Ureter (tissue), 1 donor: Measurements from ENCODE around the gene FXYD6. TPM values are rescaled to one million over a fixed set of nuclear protein-coding genes. Genes with fewer than 3 reads are reported as not detected.
A peak's percentile ranks its signal among the peaks of the same experiment; 100 is the strongest.

Experiments
- DNase-seq: peaks from one replicate; pipeline ENCODE4 v3.0.0-alpha.2; 2020; ENCODE audit warnings: low spot score
- total RNA-seq: library from RNA; stranded (reverse); gene quantifications from one replicate; pipeline ENCODE4 v1.2.4, GENCODE V29; 2023
- donor health status: DM: yes; HTN: yes; CAD: no.

Gene FXYD6
- total RNA-seq, 1 donor from 2014 or later: 41.8 TPM

DNA sequence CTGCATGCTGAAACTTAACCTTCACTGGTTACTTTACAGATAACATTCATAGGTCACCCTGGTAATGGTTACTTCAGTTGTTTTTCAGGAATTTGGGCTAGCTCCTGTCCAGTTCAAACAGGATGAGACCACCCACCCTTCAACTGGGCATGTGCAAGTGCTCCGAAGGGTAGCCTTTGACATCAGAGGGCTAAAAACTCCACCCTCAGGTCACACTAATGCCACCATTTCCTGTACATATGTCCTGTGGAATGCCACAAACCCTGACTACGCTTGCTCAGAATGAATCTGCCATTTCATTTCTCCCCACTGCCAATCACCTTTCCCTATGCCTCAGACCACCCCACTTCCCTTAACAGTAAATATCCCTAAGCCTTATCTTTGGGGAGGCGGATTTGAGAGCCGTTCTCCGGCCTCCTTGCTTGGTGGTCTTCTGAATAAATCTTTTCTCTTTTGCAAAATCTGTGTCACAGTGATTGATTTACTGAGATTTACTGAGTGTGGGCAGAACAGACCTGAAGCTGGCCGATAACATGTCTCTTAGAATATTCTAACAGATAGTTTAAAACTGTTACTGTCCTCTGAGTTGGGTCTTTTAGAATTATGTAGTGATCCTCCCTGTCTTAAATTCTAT is 26.6 kb downstream of the FXYD6 start:
- DNase-seq: no peak

DNA sequence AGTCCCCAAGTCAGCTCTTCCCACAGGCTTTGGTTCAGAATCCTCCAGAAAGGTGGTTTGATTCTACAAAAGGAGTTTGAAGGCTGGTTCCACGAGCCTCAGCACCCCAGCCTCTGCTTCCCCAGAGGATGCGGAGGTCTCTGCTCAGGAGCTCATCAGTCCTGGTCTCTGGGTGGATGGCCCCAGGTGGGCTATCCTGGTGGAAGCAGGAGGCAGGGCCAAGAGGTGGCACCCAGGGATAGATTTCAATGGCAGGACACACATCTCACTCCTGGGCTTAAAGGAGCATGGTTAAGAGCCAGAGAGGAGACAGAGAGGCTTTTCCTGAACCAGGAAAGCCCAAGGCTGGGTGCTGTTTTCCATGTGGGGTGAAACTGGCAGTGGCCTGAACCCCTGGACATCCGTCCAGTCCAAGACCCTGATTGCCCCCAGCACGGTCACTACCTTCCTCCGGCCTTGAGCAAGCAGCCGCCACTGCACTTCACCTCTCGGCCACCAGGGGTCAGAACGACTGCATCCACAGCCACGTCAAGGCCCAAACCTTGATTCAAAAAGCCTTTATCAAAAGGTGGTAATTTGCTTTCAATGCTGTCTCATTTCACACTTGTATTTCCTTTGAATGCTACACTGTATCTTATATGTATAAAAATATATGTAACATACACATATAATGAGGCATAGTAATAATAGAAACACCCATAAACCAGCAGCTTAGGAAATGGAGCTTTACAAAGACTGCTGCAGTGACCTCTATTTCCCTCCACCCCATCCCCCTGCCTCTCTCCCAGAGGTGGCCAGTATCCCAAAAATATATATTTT is 32.6 kb downstream of the FXYD6 start:
- peak; percentile 90 for DNase-seq

DNA sequence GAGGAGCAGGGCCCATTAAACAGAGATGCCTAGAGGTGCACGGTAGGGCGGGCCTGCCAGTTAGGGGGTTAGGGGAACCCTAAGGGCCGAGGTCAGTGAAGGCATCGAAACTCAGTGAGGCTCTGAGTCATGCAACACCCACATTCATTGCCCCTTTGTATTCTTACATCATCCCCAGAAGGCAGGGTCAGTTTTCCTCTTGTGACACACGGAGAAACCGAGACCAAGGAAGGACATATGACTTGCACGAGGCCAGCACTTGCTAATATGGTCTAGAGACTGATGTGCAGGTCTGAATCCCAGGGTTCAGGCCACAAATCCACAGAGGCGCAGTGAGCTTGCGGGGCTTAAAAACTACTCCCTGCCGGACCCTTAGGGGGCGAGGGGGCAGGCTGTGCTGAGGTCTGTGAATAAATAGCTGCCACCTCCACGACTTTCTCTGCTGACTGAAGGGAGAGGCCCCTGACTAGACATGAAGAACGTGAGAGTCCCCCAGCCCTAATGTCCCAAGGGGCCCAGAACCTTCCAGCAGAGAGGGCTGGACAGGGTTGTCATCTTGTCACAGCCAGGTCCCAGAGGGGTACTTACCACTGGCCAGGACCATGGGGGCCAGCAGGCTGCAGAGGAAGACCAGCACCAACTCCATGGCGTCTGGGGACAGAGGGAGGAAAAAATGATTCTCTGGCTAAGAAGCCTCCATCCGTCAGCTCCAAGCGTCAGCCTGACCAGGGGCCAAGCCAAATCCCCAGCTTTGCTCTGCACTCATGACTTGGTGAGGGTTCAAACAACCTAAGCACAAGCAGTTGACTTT is 34.1 kb downstream of the FXYD6 start:
- DNase-seq: peak; percentile 41

DNA sequence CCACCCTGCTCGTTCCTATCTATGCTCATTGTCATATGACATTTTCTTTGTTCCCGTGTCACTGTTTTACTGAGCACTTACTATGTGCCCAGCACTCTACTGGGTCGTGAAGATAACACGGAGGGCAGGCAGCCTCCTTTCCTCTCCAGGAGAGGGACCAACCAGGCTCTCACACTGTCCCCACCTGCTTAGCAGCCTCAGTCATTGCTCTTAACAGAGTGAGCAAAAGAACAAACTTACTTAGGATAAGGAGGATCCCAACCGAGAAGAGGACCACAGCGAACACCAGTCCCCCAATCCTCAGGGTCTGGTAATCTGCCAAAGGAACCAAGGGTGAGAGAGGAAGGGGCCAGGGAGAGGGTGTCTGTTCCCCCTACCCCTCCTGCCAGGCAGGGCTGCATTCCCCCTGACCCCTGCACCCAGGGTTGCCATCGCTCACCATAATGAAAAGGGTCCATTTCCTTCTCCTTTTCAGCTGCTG is 34.9 kb downstream of the FXYD6 start:
- DNase-seq: peak; percentile 37

DNA sequence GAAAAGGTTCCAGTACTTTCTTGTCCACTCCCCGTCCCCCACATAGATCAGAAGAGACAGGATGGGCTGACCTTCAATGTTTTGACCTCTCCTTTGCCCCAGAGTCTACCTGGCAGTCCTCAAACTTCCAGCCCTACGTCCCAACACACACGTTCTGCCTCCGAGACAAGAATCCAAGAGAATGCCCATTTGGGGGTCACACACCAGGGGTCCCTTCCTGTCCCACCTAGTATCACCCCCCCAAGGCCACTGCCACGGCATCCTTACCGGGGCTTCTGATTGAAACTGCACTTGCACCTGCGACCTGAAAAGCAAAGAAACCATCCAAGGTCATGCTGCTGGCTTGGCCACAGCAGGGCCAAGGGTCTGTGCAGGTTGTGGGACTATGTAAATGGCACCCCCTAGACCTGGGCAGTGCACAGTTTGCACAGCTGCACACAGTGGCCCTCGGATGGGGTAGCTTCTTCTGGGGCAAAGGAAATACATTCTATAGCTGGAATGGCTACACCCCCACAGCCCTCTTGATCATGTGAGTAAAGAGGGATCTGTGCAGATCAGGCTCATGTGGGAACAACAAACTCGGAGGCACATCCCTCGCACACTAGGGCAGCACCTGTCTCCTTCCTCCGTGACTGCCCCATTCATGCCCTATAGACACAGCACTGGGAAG is 35.4 kb downstream of the FXYD6 start:
- DNase-seq: peak; percentile 29

DNA sequence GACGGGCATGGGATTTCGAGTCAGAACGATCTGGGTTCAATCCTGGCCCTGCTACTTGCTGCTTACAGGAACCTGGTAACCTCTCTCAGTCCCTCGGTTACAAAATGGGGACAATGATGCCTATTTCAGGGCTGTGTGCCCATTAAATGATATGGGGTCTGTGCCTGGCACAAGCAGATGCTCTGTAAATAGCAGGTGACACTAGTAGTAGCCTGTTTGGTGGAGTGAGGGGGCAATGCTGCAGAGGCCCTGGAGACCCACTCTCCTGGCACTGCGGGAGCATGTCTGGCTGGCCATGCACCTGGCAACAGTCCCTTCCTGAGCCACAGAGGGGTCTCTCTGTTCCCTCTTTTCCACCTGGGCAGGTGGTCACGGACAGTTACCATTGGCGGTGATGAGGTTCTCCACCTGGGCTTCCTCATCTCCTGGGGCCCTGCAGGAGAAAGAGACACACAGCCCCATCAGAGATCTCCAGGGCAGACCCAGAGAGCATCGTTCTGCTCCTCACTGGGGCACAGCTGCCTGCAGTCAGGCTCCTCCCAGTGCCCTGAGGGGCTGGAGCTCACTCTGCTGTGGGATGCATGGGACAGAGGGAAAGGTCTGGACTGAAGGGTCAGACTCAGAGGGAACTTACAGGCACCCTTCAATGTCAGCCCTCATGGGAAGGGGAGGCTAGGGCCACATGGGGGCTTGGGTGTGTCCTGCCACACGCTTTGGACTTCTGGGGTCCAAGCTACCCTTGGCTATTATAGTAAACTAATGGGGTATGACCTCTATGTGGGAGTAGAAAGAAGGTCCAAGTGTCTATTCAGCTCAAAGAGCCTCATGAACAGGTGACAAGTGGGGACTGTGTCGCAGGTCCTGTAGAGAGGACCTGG is 36.3 kb downstream of the FXYD6 start:
- DNase-seq: peak; percentile 29

DNA sequence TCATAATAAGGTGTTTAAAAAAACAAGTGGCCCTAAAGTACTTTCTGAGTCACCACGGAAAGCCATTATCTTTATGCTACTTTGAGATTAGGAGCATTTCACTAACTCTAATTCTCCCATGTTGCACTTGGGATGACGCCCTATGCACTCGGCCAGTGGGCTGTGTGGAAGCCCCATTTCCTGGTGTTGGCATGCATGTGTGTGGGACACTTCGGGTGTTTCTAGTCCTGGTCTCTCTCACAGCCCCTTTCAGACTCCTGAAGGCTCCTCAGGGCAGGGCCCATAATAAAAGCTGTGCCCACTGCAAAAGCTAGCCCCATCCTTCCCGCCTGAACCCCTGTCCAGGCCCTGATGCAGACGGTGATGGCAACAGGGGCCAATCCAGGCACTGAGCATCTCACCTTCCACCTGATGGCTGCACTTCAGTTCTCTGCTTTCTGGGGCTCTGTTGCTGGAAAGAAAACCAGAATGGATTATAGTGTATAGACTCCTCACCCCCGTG is 37.0 kb downstream of the FXYD6 start:
- no peak for DNase-seq

DNA sequence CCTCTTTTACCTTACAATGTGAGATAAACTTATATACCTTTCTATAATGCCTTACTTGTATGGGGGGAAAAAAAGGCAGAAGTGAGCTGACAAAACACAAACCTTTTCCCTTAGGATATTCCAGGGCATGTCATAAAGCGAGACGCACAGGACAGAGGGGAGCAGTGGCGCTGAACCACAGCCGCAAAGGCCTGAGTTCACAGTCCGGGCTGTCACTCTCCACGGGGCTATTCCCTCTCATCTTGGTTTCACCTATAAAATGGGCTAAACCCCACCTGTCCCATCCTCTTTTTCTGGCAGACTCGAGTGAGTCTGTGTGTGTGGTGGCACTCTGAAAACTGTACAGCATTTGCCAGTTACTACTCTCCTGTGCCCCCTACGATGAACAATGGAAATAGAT is 37.6 kb downstream of the FXYD6 start:
- peak; percentile 34 for DNase-seq

DNA sequence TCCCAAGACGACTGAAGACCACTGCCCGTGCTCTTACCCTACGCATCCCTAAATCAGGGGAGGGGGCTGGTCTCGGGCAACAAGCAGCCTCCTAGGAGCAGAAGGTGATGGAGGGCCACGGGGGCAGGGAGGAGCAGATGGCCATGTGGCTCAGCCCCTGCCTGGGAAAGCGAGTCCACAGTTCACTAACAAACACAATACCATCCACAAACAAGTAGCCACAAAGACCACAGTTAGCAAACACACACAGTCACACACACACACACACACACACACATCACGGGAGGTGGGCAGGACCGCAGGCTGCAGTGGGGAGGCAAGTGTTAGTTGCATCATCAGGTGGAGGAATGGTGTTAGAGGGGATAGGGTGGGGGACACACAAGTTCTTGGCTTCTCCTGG is 38.7 kb downstream of the FXYD6 start:
- peak; percentile 27 for DNase-seq

DNA sequence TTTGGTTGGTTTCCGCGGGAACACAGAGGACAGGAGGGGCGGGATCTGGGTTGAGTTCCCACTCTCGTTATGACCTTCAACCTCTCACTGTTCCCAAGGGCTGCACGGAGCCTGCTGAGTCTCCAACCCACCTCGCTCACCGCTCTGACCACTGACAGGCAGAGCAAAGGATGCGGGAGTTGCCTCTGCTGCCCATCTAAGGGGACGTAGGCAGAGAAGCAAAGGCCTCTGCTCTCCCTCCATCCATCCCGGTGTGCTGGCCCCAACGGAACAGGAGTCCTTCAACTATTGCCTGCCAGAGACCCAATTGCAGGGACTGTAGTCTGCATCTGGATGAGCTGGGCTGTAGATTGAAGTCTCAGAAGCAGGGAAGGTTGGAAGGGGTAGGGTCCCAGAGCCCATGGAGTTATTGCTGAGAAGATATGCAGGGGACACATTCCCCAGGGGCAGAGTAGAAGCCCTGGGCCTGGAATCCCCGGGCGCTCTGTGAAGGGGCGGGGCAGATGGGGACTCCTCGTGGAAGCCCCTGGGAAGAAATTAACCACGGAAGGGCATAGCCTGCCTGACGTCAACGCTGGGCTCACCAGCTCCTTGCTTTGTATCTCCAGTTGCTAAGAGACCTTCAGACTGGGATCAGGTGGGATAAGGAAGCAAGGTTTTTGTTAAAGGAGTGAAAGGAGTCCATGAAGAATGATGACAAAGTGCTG is 39.2 kb downstream of the FXYD6 start:
- peak; percentile 37 for DNase-seq

DNA sequence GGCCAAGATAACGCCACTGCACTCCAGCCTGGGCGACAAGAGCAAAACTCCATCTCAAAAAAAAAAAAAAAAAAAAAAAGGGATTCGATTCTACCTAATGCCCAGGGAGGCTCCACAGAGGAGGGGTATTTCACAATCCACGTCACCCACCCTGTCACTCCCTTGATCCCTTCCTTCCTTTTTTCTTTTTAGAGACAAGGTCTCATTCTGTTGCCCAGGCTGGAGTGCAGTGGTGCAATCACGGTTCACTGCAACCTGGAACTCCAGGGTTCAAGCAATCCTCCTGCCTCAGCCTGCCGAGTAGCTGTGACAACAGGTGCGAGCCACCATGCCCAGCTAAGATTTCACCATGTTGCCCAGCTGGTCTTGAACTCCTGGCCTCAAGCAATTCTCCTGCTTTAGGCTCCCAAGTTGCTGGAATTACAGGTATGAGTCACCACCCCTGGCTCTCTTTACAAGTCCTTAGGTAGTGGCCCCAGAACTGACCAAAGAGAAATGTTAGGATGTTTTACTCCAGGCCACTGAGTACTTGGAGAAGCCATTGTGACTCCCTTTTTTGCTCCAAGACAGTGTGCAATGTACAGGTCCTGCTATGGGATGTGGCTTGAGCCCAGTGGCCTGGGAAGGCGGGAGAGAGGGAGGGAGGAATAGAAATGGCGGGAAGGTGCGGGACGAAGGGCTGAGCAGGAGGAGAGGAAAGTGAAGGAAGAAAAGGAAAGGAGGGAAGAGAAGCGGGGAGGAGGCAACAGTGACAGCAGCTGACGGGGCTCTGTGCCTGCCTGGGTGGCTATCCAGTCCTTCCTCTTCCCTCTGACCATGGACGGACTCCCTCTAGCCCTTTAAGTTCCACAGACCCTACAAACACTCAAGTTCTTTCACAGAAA is 40.1 kb downstream of the FXYD6 start:
- DNase-seq: peak; percentile 39

DNA sequence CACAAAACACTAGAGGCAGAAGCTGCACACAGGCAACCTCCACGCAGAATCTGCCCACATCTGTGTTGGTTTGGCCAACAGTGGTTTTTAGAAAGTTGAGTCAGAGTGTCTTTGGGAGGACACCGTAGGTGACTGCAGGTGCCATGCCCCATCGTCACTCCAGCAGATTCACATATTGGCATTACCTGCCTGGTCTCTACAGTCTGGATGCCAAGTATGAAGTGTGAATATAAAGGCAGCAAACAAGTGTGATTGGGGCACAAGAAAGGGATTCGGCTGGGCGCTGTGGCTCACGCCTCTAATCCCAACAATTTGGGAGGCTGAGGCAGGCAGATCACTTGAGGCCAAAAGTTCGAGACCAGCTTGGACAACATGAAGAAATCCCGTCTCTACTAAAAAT is 40.9 kb downstream of the FXYD6 start:
- DNase-seq: no peak

DNA sequence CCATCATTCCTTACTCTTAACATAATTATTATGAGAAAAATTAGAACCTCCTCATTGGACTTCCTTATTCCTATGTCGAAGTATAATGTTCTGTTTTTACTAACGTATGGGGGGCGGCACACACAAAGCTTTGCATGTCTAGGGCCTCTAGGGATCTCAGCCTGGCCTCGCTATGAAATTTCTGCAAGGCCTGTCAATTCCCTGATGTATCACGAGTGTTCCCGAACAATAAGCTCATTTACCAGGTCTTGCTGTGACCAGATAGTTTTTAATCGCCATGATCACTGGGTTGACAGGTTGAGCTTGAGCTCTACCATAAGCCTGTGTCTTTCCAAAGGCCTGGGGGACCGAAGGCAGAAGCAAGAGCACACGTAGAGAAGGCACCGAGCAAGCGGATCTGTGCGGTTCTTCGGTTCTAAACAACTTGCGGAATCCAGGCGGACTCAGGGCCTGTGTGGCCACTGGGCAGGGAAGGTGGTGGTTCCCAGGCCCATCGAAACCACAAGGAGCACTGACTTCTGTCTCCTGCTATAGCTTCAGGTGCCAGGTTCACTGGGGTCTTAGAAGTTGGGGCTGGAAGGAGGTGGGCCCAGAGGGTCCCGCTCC is 41.5 kb downstream of the FXYD6 start:
- DNase-seq: no peak

DNA sequence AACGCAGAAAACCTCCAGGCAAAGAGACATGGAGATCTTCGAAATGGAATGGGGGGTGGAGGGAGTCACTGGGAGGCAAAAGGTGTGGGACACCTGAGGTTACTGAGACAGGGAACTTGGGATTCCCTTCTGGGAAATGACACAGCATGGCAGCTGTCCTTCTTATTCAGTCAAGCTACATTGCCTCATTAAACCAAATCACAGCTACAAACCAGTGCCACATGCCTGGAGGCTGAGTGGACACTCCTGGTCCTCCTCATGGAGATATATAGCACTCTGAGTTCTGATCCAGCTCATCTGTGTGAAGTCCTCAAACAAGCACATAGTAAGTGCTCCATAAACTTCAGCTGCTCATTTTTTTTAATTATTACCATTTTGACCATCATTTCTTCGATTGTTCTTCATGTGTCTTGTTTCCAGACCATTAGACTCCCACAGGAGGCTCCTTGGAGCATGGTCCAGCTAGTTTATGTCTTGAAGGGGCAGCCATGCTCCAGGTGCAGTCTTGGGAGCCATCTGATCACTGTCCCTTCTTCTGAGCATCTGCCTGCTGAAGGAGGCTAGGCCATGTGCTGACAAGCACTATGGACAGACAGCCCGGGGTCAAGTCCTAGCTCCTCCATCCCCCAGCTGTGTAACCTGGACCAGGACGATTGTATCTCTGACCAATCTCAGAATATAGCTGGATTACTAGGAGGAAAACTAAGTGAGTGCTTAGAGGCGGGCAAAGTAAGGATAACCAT is 42.2 kb downstream of the FXYD6 start:
- no peak for DNase-seq

DNA sequence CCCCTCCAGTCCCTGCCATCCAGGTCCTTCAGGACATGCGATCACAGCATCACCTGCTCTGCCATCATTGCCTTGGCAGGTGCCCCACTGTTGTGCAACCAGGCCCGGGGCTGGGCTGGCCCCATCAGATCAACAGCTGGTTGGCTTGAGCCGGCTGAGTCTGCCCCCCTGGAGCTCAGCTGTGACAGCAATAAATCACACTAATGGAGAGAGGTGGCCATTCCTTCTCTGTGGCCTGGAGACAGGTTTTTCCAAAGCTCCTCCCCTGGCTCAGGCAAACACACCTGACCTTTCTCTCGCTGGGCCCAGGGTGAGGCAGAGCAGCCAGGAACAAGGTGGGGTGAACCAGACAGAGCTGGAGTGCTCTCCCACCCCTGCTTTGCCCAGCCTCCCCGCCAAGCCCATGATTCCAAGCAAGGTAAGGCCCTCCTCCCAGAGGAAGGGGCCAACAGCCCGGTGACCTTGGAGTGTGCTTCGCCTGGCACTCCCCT is 43.0 kb downstream of the FXYD6 start:
- peak; percentile 92 for DNase-seq

DNA sequence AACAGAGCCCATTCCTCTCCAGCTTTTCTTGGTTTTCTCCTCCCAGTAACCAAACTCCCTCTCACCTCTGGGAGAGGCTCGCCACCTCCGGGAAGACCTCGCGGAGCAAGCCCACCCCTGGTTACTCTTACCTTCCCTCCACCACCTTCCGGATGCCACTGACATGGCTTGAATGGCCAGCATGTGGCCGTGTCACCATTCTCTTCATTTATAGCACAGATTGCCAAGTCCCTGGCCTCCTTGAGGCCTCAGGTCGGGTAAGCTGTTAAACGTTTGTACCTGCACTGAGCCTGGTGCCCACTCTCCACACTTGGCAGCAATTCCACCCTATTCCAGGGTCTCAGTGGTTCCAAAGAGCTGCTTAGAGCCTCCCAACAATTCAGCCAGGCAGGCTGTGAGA is 43.9 kb downstream of the FXYD6 start:
- DNase-seq: peak; percentile 24

DNA sequence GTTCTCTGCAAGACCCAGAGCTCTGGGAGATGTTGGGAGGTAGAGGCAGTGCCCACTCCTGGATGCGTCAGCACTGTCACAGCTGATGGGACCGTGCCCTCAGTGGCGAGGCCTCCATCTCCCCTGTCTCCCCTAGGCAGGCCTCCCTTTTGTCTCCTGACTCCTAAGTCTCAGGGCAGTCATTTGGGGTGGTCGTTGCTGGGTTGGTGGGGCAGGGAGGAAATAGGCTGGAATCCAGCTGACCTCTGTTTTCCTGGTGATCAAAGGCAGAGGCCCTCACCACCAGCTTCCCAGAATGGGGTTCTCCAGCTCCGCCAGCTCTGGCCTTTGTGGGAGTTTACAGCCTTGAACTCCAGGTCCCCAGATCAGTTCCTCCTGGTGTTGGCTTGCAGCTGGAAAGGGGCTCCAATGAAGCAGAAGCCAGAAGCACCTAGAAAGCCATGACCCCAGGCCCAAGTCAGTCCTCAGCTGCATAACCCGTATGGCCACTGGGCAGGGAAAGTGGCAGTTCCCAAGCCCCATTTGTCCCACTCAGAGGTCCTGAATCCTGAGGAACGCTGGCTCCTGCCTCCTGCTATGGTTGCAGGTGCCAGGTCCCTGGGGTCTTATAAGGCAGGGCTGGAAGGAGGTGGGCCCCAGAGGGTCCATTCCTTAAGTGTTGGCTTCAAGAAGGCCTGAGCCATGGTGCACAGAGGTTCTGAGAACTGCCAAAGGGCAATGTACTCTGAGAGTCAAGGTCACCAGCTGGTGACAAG is 44.6 kb downstream of the FXYD6 start:
- peak; percentile 35 for DNase-seq
